Panc1 (cell line): Measurements from ENCODE around the gene CDH23. TPM values are rescaled to one million over a fixed set of nuclear protein-coding genes. Genes with fewer than 3 reads are reported as not detected.
A peak's percentile ranks its signal among the peaks of the same experiment; 100 is the strongest.

Source experiments
- ATAC-seq: fragments of 200-7000 bp; cut with Tn5 transposase; 2 replicates; pipeline ENCODE4 v1.9.1; 2020; ENCODE audit warnings: mild to moderate bottlenecking, moderate library complexity
- BruUV-seq: library from RNA; stranded (reverse); fragments of 400-500 nt; replicated peaks from 2 replicates; lab custom pipeline; 2021; lab: Mats Ljungman, UMichigan
- CTCF ChIA-PET: fragments of 300-600 bp; sonication (Branson Sonifier 250); formaldehyde crosslinking; loops from one replicate; lab custom pipeline; 2022; ENCODE audit warnings: antibody characterized with exemption; lab: Charles Lee
- POLR2A ChIA-PET: fragments of 300-600 bp; sonication (Branson Sonifier 250); formaldehyde crosslinking; loops from one replicate; lab custom pipeline; 2022; ENCODE audit warnings: antibody characterized with exemption; lab: Charles Lee
- DNase-seq: peaks from one replicate; pipeline ENCODE4 v3.0.0-alpha.2; 2010; ENCODE audit warnings: low read depth, low spot score
- H3K27ac ChIP-seq: 2 replicates; pipeline ENCODE4 v1.5.1; 2011; ENCODE audit warnings: mild to moderate bottlenecking, low read length, inconsistent platforms
- H3K27me3 ChIP-seq: fragments of 200-500 bp; sonication (Bioruptor generic); 2 replicates; pipeline ENCODE4 v1.6.0; 2014; ENCODE audit warnings: low read length, inconsistent platforms; ENCODE audit not compliant: control insufficient read depth, insufficient read depth
- H3K36me3 ChIP-seq: fragments of 200-500 bp; sonication (Bioruptor generic); 2 replicates; pipeline ENCODE4 v1.5.1; 2014; ENCODE audit warnings: inconsistent platforms, mild to moderate bottlenecking, low read length, moderate library complexity; ENCODE audit not compliant: control insufficient read depth, insufficient read depth
- H3K4me1 ChIP-seq: 2 replicates; pipeline ENCODE4 v1.5.1; 2011; ENCODE audit warnings: inconsistent platforms, mild to moderate bottlenecking, low read length, moderate library complexity; ENCODE audit not compliant: control insufficient read depth, insufficient read depth
- H3K4me3 ChIP-seq, 2 experiments: 2 replicates each; pipeline ENCODE4 v1.5.1; 2011 to 2012; ENCODE audit warnings: low read depth in 2 of 2, low read length in 2 of 2, mild to moderate bottlenecking in 2 of 2, inconsistent platforms in 1 of 2, moderate library complexity in 1 of 2
- H3K9me3 ChIP-seq: fragments of 200-500 bp; sonication (Bioruptor generic); 2 replicates; pipeline ENCODE4 v1.5.1; 2014; ENCODE audit warnings: low read depth, mild to moderate bottlenecking, inconsistent platforms, low read length, moderate library complexity; ENCODE audit not compliant: control insufficient read depth, insufficient read depth
- POLR2AphosphoS5 ChIP-seq: IDR thresholded peaks from 2 replicates; pipeline ENCODE4 v1.6.1; 2012; ENCODE audit warnings: mild to moderate bottlenecking, low read depth, low read length, moderate library complexity
- REST ChIP-seq, 2 experiments: IDR thresholded peaks; 2 replicates each; pipeline ENCODE4 v1.6.1; 2011 to 2012; ENCODE audit warnings: low read depth in 2 of 2, control low read depth in 1 of 2, low read length in 1 of 2, mild to moderate bottlenecking in 1 of 2, moderate library complexity in 1 of 2; ENCODE audit not compliant: insufficient read depth in 1 of 2
- SIN3A ChIP-seq: IDR thresholded peaks from 2 replicates; pipeline ENCODE4 v1.6.1; 2012; ENCODE audit warnings: low read depth, mild to moderate bottlenecking, low read length, moderate library complexity, borderline replicate concordance; ENCODE audit not compliant: insufficient read depth
- TCF7L2 ChIP-seq: IDR thresholded peaks from 2 replicates; pipeline ENCODE4 v1.6.1; 2011; ENCODE audit warnings: mild to moderate bottlenecking, low read depth, low read length, inconsistent platforms
- in situ Hi-C: cut with HindIII; loops from 2 replicates; pipeline ENCODE4 v1.10.0; 2016; ENCODE audit warnings: low sequenced_read_pairs, low pct_unique_long_range_greater_than_20kb
- intact Hi-C: fragments of 100-400 bp; cut with micrococcal nuclease; formaldehyde crosslinking; loops from one replicate; pipeline ENCODE4 v1.10.0; 2022; ENCODE audit not compliant: unreplicated experiment
- total RNA-seq: library from RNA; stranded (reverse); gene quantifications from one replicate; pipeline ENCODE4 v1.2.1, GENCODE V29; 2021; ENCODE audit not compliant: unreplicated experiment
- TF ChIP-seq, protein P1 (sequence below): fragments of 450-650 bp; IDR thresholded peaks from 2 replicates; pipeline ENCODE4 v1.5.1; 2017; ENCODE audit warnings: mild to moderate bottlenecking

Gene CDH23
- total RNA-seq, 1 experiment from 2014 or later = 2.7 TPM

DNA sequence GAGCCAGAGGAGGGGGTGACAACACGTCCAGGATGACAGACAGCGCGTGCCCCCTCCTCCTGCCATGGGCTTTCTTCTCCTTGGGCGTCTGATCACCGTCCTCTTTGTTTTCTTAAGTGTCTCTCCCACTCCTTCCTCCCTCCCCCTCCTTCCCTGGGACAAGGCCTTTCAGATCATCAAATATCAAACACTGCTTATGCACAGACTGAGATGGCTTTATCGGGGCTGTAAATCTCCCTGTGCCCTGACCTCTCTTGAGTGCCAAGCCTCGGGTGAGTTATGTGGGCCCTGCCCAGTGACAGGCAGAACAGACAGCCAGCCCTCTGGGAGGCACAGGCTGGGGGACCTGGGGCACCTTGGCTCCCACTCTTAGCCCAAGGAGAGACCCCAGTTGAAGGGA, 206.4 kb downstream of the CDH23 start:
- H3K4me3 ChIP-seq = no peak overlapping the region
- no peak overlapping the region for H3K27ac ChIP-seq
- in situ Hi-C loops (no loop called here), intact Hi-C loops (no loop called here)
- no peaks in the 10 kb centered on the region for H3K9me3 ChIP-seq
- peaks cover 7% of the 10 kb centered on the region; the same call in 1 of the 2 replicates for H3K4me1 ChIP-seq
- no peaks in the 10 kb centered on the region for H3K36me3 ChIP-seq
- BruUV-seq = no TSS peak
- H3K27me3 ChIP-seq = no peaks in the 10 kb centered on the region; the same call in 1 of the 2 replicates
- ChIA-PET POLR2A (no interaction called here), CTCF (no interaction called here)
- DNase-seq = no peak
- ATAC-seq = peak; percentile 29; the same call in 1 of the 2 replicates
- no peak for TF ChIP-seq POLR2AphosphoS5
- no peak for TF ChIP-seq SIN3A
- TF ChIP-seq TCF7L2 = no peak
- TF ChIP-seq, protein P1, sequence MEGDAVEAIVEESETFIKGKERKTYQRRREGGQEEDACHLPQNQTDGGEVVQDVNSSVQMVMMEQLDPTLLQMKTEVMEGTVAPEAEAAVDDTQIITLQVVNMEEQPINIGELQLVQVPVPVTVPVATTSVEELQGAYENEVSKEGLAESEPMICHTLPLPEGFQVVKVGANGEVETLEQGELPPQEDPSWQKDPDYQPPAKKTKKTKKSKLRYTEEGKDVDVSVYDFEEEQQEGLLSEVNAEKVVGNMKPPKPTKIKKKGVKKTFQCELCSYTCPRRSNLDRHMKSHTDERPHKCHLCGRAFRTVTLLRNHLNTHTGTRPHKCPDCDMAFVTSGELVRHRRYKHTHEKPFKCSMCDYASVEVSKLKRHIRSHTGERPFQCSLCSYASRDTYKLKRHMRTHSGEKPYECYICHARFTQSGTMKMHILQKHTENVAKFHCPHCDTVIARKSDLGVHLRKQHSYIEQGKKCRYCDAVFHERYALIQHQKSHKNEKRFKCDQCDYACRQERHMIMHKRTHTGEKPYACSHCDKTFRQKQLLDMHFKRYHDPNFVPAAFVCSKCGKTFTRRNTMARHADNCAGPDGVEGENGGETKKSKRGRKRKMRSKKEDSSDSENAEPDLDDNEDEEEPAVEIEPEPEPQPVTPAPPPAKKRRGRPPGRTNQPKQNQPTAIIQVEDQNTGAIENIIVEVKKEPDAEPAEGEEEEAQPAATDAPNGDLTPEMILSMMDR = no peak
- no peak for TF ChIP-seq REST (IDR thresholded peaks at IDR 0.05; ENCODE audit: insufficient read depth in 1 of 2, low read depth in 2 of 2, low read length in 1 of 2)

DNA sequence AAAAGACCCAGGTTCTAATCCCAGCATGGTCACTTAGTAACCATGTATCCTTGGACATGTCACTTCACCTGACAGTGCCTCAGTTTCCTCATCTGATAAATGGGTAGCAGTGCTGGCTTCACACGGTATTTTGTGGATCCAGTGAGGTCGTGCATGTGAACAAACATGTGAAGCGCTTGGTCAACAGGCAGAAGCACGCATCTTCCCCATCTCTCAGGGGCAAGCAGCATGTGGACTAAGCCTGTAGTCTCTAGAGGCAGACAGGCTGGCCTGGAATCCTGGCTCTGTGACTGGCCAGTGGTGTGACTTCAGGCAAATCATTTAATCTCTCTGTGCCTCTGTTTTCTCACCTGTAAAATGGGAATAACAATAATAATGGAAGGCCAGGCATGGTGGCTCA, 207.0 kb downstream of the CDH23 start:
- no peak for TF ChIP-seq REST (IDR thresholded peaks at IDR 0.05; ENCODE audit: insufficient read depth in 1 of 2, low read depth in 2 of 2, low read length in 1 of 2)
- TF ChIP-seq, protein P1 = no peak
- TF ChIP-seq SIN3A = no peak
- no peak for TF ChIP-seq TCF7L2
- TF ChIP-seq POLR2AphosphoS5 = no peak
- Histone ChIP-seq H3K4me1 (peaks cover 7% of the 10 kb centered on the region; the same call in 1 of the 2 replicates), H3K4me3 (no peak overlapping the region), H3K27ac (no peak overlapping the region), H3K27me3 (no peaks in the 10 kb centered on the region; the same call in 1 of the 2 replicates), H3K36me3 (no peaks in the 10 kb centered on the region), H3K9me3 (no peaks in the 10 kb centered on the region)
- CTCF ChIA-PET = no interaction called here
- POLR2A ChIA-PET = interaction anchor here (0.6 kb wide), 1 partner anchor 87 kb away, joined by 3 read pairs; no protein-coding TSS in a partner anchor
- DNase-seq (no peak), ATAC-seq (no peak)
- no TSS peak for BruUV-seq
- in situ Hi-C loops (no loop called here), intact Hi-C loops (no loop called here)
